SU-DHL-6 (cell line): ENCODE measurements around the gene IFNGR1.

Source experiments
- H2AFZ ChIP-seq: fragments of 200-600 bp; sonication (generic); 2 replicates; pipeline ENCODE4 v1.6.1; 2014; ENCODE audit warnings: low read depth, mild to moderate bottlenecking, moderate library complexity, mixed read lengths, antibody characterized with exemption, low read length; ENCODE audit not compliant: severe bottlenecking
- H3F3A ChIP-seq: fragments of 200-600 bp; shearing (Covaris generic); 2 replicates; pipeline ENCODE4 v1.6.0; 2016; ENCODE audit warnings: antibody characterized with exemption, mild to moderate bottlenecking; ENCODE audit not compliant: insufficient read depth
- H3K27ac ChIP-seq: fragments of 200-600 bp; sonication (generic); 2 replicates; pipeline ENCODE4 v1.5.1; 2016; ENCODE audit warnings: low read depth, mild to moderate bottlenecking, low read length, moderate library complexity, mixed read lengths
- H3K27me3 ChIP-seq: fragments of 200-600 bp; sonication (generic), shearing (Covaris generic); 2 replicates; pipeline ENCODE4 v1.6.0; 2014; ENCODE audit warnings: mild to moderate bottlenecking, low read length
- H3K36me3 ChIP-seq: fragments of 200-600 bp; sonication (generic); 2 replicates; pipeline ENCODE4 v1.6.1; 2014; ENCODE audit warnings: mild to moderate bottlenecking, low read length, mixed read lengths
- H3K4me2 ChIP-seq: fragments of 300-600, 200-600 bp; shearing (Covaris generic), sonication (generic); 2 replicates; pipeline ENCODE4 v1.6.0; 2014; ENCODE audit warnings: low read length, low read depth, mild to moderate bottlenecking; ENCODE audit not compliant: poor library complexity, severe bottlenecking
- H3K4me3 ChIP-seq: fragments of 200-600 bp; sonication (generic); 2 replicates; pipeline ENCODE4 v1.5.1; 2014; ENCODE audit warnings: antibody characterized with exemption, low read length, mild to moderate bottlenecking, mixed read lengths; ENCODE audit not compliant: insufficient read depth, poor library complexity, severe bottlenecking
- H3K79me2 ChIP-seq: fragments of 200-600 bp; sonication (generic); 2 replicates; pipeline ENCODE4 v1.6.1; 2014; ENCODE audit warnings: mild to moderate bottlenecking, low read length, moderate library complexity; ENCODE audit not compliant: insufficient read depth
- H3K9ac ChIP-seq: fragments of 200-600 bp; sonication (generic); 2 replicates; pipeline ENCODE4 v1.7.0; 2014; ENCODE audit warnings: mild to moderate bottlenecking, low read length
- H3K9me2 ChIP-seq: fragments of 200-600 bp; sonication (generic); replicated peaks from 2 replicates; pipeline ENCODE4 v1.6.1; 2014; ENCODE audit warnings: low read length; ENCODE audit not compliant: insufficient read depth
- H3K9me3 ChIP-seq: fragments of 200-600 bp; sonication (generic); 2 replicates; pipeline ENCODE4 v1.6.1; 2014; ENCODE audit warnings: low read length, mixed read lengths; ENCODE audit not compliant: insufficient read depth
- H4K20me1 ChIP-seq: fragments of 200-600 bp; sonication (generic); 2 replicates; pipeline ENCODE4 v1.6.1; 2014; ENCODE audit warnings: low read depth, mild to moderate bottlenecking, antibody characterized with exemption, low read length, moderate library complexity, mixed read lengths
- CTCF ChIP-seq: fragments of 200-600 bp; sonication (generic); IDR thresholded peaks from one replicate; pipeline ENCODE4 v1.5.1; 2017; ENCODE audit warnings: antibody characterized with exemption, mild to moderate bottlenecking, low read length, moderate library complexity; ENCODE audit not compliant: insufficient read depth, poor library complexity, severe bottlenecking
- EZH2phosphoT487 ChIP-seq: fragments of 200-600 bp; sonication (generic), shearing (Covaris generic); conservative IDR thresholded peaks from 2 replicates; pipeline ENCODE4 v1.6.1; 2018; ENCODE audit warnings: mild to moderate bottlenecking, antibody characterized with exemption, low read length, moderate library complexity, mixed read lengths

Gene IFNGR1

GRCh38 chr6:137246164-137246563 is 27.0 kb upstream of the IFNGR1 start:
- Histone ChIP-seq H3K4me3 (no peak overlapping the region), H3K9me3 (no peaks in the 10 kb centered on the region), H3K27ac (no peak overlapping the region), H3K27me3 (no peaks in the 10 kb centered on the region), H2AFZ (no peak overlapping the region), H3K36me3 (no peaks in the 10 kb centered on the region), H3K79me2 (no peaks in the 10 kb centered on the region), H3K9ac (no peak overlapping the region), H3K9me2 (no peaks in the 10 kb centered on the region), H3F3A (no peaks in the 10 kb centered on the region), H4K20me1 (no peaks in the 10 kb centered on the region), H3K4me2 (no peak overlapping the region)
- TF ChIP-seq CTCF (no peak), EZH2phosphoT487 (no peak)

- H2AFZ ChIP-seq = no peak overlapping the region
Observed at GRCh38 chr6:137241481-137242038, 22.4 kb upstream of the IFNGR1 start.

DNA sequence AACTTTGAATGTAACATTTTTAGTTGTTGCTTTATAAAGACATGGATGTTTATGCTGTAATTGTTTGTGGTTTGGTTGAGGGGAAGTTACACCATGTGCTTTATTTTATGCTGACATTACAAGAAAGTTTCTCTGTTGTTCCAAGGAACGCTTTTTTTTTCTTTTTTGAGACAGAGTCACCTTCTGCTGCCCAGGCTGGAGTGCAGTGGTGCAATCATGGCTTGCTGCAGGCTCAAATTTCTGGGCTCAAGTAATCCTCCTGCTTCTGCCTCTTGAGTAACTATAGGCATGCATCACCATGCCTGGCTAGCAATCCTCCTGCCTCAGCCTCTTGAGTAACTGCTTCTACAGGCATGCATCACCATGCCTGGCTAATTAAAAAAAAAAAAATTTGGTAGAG is 21.0 kb upstream of the IFNGR1 start:
- Histone ChIP-seq H3K9me3 (no peaks in the 10 kb centered on the region), H3K4me3 (no peak overlapping the region), H4K20me1 (no peaks in the 10 kb centered on the region), H3K9me2 (no peaks in the 10 kb centered on the region), H3K27me3 (no peaks in the 10 kb centered on the region), H2AFZ (no peak overlapping the region), H3K36me3 (no peaks in the 10 kb centered on the region), H3K4me2 (no peak overlapping the region), H3F3A (no peaks in the 10 kb centered on the region), H3K79me2 (no peaks in the 10 kb centered on the region), H3K27ac (no peak overlapping the region), H3K9ac (no peak overlapping the region)
- no peak for TF ChIP-seq EZH2phosphoT487
- TF ChIP-seq CTCF = no peak

More at GRCh38 chr6:137241481-137242038, 22.4 kb upstream of the IFNGR1 start:
- Histone ChIP-seq H3K9me2 (no peaks in the 10 kb centered on the region), H3K4me3 (no peak overlapping the region), H3K4me2 (no peak overlapping the region), H4K20me1 (no peaks in the 10 kb centered on the region), H3F3A (no peaks in the 10 kb centered on the region), H3K9me3 (no peaks in the 10 kb centered on the region), H3K36me3 (no peaks in the 10 kb centered on the region), H3K79me2 (no peaks in the 10 kb centered on the region), H3K9ac (no peak overlapping the region), H3K27ac (no peak overlapping the region), H3K27me3 (no peaks in the 10 kb centered on the region)
- TF ChIP-seq CTCF = no peak
- TF ChIP-seq EZH2phosphoT487 = no peak
